ENCODE results near the gene SUDS3.

DNA sequence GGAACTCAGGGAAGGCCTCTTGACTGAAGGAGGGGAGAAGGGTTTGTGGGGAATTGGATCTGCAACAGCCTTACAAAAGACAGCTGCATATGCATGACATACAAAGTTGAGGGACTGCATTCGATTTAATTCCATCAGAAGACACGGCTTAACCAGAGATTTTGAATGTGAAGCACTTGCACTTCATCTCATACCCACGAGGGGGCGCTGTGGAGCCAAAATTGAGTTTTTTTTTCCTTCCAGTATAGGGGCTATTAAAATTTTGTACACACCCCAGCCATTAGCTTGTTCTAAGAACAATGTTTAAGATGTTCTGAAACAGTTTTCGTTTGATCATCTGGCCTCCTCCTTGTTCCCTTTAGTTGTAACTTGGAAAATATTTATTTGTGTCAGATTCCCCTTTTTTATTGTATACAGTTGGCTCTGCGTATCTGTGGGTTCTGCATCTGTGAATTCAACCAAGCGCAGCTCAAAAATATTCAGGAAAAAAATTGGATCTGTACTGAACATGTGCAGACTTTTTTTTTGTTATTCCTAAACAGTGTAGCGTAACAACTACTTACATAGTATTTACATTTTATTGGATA lies 1.6 kb downstream of the SUDS3 start:
- TF ChIP-seq, protein P1, sequence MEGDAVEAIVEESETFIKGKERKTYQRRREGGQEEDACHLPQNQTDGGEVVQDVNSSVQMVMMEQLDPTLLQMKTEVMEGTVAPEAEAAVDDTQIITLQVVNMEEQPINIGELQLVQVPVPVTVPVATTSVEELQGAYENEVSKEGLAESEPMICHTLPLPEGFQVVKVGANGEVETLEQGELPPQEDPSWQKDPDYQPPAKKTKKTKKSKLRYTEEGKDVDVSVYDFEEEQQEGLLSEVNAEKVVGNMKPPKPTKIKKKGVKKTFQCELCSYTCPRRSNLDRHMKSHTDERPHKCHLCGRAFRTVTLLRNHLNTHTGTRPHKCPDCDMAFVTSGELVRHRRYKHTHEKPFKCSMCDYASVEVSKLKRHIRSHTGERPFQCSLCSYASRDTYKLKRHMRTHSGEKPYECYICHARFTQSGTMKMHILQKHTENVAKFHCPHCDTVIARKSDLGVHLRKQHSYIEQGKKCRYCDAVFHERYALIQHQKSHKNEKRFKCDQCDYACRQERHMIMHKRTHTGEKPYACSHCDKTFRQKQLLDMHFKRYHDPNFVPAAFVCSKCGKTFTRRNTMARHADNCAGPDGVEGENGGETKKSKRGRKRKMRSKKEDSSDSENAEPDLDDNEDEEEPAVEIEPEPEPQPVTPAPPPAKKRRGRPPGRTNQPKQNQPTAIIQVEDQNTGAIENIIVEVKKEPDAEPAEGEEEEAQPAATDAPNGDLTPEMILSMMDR (IDR thresholded peaks at IDR 0.05), result peak; percentile 96
- TF ChIP-seq EZH2 (IDR thresholded peaks at IDR 0.05; ENCODE audit: borderline replicate concordance, insufficient read depth, low read depth, low read length, poor library complexity, severe bottlenecking), result no peak
